K562 (cell line): Measurements from ENCODE around the gene ORC3. TPM values are rescaled to one million over a fixed set of nuclear protein-coding genes. Genes with fewer than 3 reads are reported as not detected.
A peak's percentile ranks its signal among the peaks of the same experiment; 100 is the strongest.

Experiments used
- ATF4 ChIP-seq: fragments of 450-650 bp; formaldehyde crosslinking; IDR thresholded peaks from 2 replicates; pipeline ENCODE4 v1.4.0; 2022; ENCODE audit warnings: mild to moderate bottlenecking, moderate library complexity
- BDP1 ChIP-seq: IDR thresholded peaks from 3 replicates; pipeline ENCODE4 v1.6.1; 2011; ENCODE audit not compliant: insufficient read length, insufficient read depth
- CEBPB ChIP-seq: fragments of 450-650 bp; IDR thresholded peaks from 2 replicates; pipeline ENCODE4 v1.6.1; 2016; ENCODE audit warnings: missing genetic modification characterization, missing compliant biosample characterization
- E2F8 ChIP-seq: fragments of 450-650 bp; IDR thresholded peaks from 2 replicates; pipeline ENCODE4 v1.7.1; 2018; ENCODE audit warnings: mild to moderate bottlenecking, low read depth; ENCODE audit not compliant: partially characterized antibody
- ETV6 ChIP-seq, 3 experiments: fragments of 150-350 bp in 1 of 3; sonication (generic) in 1 of 3; formaldehyde crosslinking in 1 of 3; IDR thresholded peaks; 2 replicates each; pipeline versions ENCODE4 v1.6.1 to v1.8.0; 2014 to 2022; ENCODE audit warnings: borderline replicate concordance in 2 of 3, low read depth in 2 of 3, antibody characterized with exemption in 1 of 3, low read length in 1 of 3, mild to moderate bottlenecking in 1 of 3, missing genetic modification reagents in 1 of 3
- HDAC2 ChIP-seq: fragments of 450-650 bp; IDR thresholded peaks from 2 replicates; pipeline ENCODE4 v1.6.1; 2016; ENCODE audit warnings: mild to moderate bottlenecking
- HNRNPLL ChIP-seq: fragments of 200-400 bp; formaldehyde crosslinking; IDR thresholded peaks from 2 replicates; pipeline ENCODE4 v1.6.1; 2017; ENCODE audit warnings: low read length, low read depth, mild to moderate bottlenecking; ENCODE audit not compliant: poor library complexity, severe bottlenecking
- HSF4 ChIP-seq: fragments of 250-450 bp; sonication (Bioruptor Pico); IDR thresholded peaks from 2 replicates; pipeline ENCODE4 v2.1.2; 2022; ENCODE audit warnings: mild to moderate bottlenecking, moderate library complexity, borderline replicate concordance
- KAT8 ChIP-seq: fragments of 450-650 bp; IDR thresholded peaks from 2 replicates; pipeline ENCODE4 v1.6.1; 2016; ENCODE audit warnings: low read depth, mild to moderate bottlenecking
- MLLT1 ChIP-seq, 2 experiments: fragments of 450-650 bp; IDR thresholded peaks; 2 replicates each; pipeline ENCODE4 v1.6.1; 2016
- MTA3 ChIP-seq: fragments of 450-650 bp; formaldehyde crosslinking; IDR thresholded peaks from 2 replicates; pipeline ENCODE4 v1.6.1; 2017; ENCODE audit warnings: mild to moderate bottlenecking, borderline replicate concordance
- NFRKB ChIP-seq: fragments of 450-650 bp; IDR thresholded peaks from 2 replicates; pipeline ENCODE4 v1.6.1; 2016; ENCODE audit warnings: low read depth
- NFXL1 ChIP-seq: fragments of 450-650 bp; formaldehyde crosslinking; IDR thresholded peaks from 2 replicates; pipeline ENCODE4 v1.4.0; 2021; ENCODE audit warnings: mild to moderate bottlenecking
- RBM15 ChIP-seq: fragments of 200-400 bp; formaldehyde crosslinking; IDR thresholded peaks from 2 replicates; pipeline ENCODE4 v1.6.1; 2018; ENCODE audit warnings: mild to moderate bottlenecking, low read length, moderate library complexity; ENCODE audit not compliant: insufficient read depth
- TSC22D4 ChIP-seq: fragments of 450-650 bp; IDR thresholded peaks from 2 replicates; pipeline ENCODE4 v1.6.1; 2016; ENCODE audit warnings: missing genetic modification characterization, missing biosample characterization, control low read depth
- ZC3H4 ChIP-seq: sonication (generic); formaldehyde crosslinking; IDR thresholded peaks from 2 replicates; pipeline ENCODE4 v1.9.0; 2021; ENCODE audit warnings: missing genetic modification reagents, borderline replicate concordance
- ZFP36 ChIP-seq: fragments of 150-350 bp; IDR thresholded peaks from 2 replicates; pipeline ENCODE4 v1.6.1; 2018; ENCODE audit warnings: low read length, low read depth; ENCODE audit not compliant: partially characterized antibody
- ZNF23 ChIP-seq: fragments of 250-450 bp; sonication (Bioruptor Pico); IDR thresholded peaks from 2 replicates; pipeline ENCODE4 v1.4.0; 2020; ENCODE audit warnings: mild to moderate bottlenecking
- ZNF280B ChIP-seq: fragments of 250-450 bp; sonication (Bioruptor Pico); IDR thresholded peaks from 2 replicates; pipeline ENCODE4 v1.5.1; 2021; ENCODE audit warnings: mild to moderate bottlenecking
- ZNF431 ChIP-seq: sonication (generic); formaldehyde crosslinking; IDR thresholded peaks from 2 replicates; pipeline ENCODE4 v1.8.0; 2022; ENCODE audit warnings: mild to moderate bottlenecking, missing genetic modification reagents
- ZNF76 ChIP-seq: fragments of 250-450 bp; sonication (Bioruptor Pico); IDR thresholded peaks from 2 replicates; pipeline ENCODE4 v1.4.0; 2020; ENCODE audit warnings: mild to moderate bottlenecking, moderate library complexity, borderline replicate concordance
- polyA plus RNA-seq, 8 experiments: library from polyadenylated mRNA; depleted of rRNA in 4 of 8; stranded (reverse) in 5 of 8; unstranded in 3 of 8; fragments of >200 nt; fragmentation: Nextera tagmentation in 2 of 8; fragmentation: Illumina TruSeq in 1 of 8; extraction: Ambion mirVana in 2 of 8; extraction: Trizol in 1 of 8; gene quantifications; 2 replicates each; pipeline versions ENCODE4 v1.2.1 to v1.2.3, GENCODE V29; 2011 to 2014; ENCODE audit warnings: inconsistent platforms in 1 of 8, missing spikeins in 1 of 8
- total RNA-seq, 7 experiments: library from RNA; depleted of rRNA in 6 of 7; stranded (reverse); fragments of >200 nt in 6 of 7; fragmentation: Illumina TruSeq in 2 of 7; extraction: Trizol in 2 of 7; gene quantifications; 2 replicates each; pipeline versions ENCODE4 v1.2.1 to v1.2.3, GENCODE V29; 2011 to 2021; ENCODE audit warnings: low replicate concordance in 1 of 7

Gene ORC3
- total and polyA plus RNA-seq, 9 of the 15 experiments (the other 6 are each of a cell fraction or from before 2014, with no cell fraction given) = 28.8 to 159 (median 74.8) TPM

- no peak for TF ChIP-seq ZNF280B
- TF ChIP-seq BDP1 = no peak
- no peak for TF ChIP-seq ZNF23 (CRISPR knock-in tag)
- TF ChIP-seq E2F8 = no peak
- TF ChIP-seq ATF4 (CRISPR knock-in tag) = no peak
- no peak for TF ChIP-seq CEBPB (tag)
- TF ChIP-seq TSC22D4 (tag) = no peak
- TF ChIP-seq HNRNPLL = peak; percentile 53
- TF ChIP-seq MTA3 = peak; percentile 83
- TF ChIP-seq MLLT1 (IDR thresholded peaks at IDR 0.05) = 0 out of 4 replicates have a peak, but pooled peaks of 1 of the 2 experiments have one; percentile 8
- TF ChIP-seq NFXL1 (CRISPR knock-in tag) = no peak
- TF ChIP-seq ZNF76 (CRISPR knock-in tag) = no peak; the same call in 1 of the 2 replicates
- TF ChIP-seq RBM15 = no peak
- no peak for TF ChIP-seq ETV6 (IDR thresholded peaks at IDR 0.05; ENCODE audit: borderline replicate concordance in 1 of 2, low read depth in 2 of 2, low read length in 1 of 2)
- no peak for TF ChIP-seq ETV6 (CRISPR knock-in tag; IDR thresholded peaks at IDR 0.05; ENCODE audit: borderline replicate concordance)
- no peak for TF ChIP-seq ZFP36
- TF ChIP-seq KAT8 = no peak
- TF ChIP-seq HDAC2 = 0 out of 2 replicates have a peak, but pooled peaks have one; percentile 75
- TF ChIP-seq ZNF431 (CRISPR knock-in tag) = peak; percentile 70; the same call in 1 of the 2 replicates
- peak; percentile 95 for TF ChIP-seq NFRKB
- no peak for TF ChIP-seq HSF4
- no peak for TF ChIP-seq ZC3H4
Measured at GRCh38 chr6:87701676-87702588, 112.0 kb downstream of the ORC3 start, which contains the start of gene AKIRIN2 (continued).
